Nephron progenitor cell (in vitro differentiated cells): Measurements from ENCODE around the gene RUNX2.

ENCODE experiments used
- DNase-seq: peaks from one replicate; pipeline ENCODE4 v3.0.0; 2021
- H3K27ac Mint-ChIP-seq: 2 replicates; pipeline ENCODE4 v1.8.0; 2021; ENCODE audit warnings: mild to moderate bottlenecking, moderate library complexity, mixed read lengths
- H3K27me3 Mint-ChIP-seq: 2 replicates; pipeline ENCODE4 v1.8.0; 2021; ENCODE audit warnings: mild to moderate bottlenecking, low read depth, mixed read lengths; ENCODE audit not compliant: poor library complexity
- H3K36me3 Mint-ChIP-seq: 2 replicates; pipeline ENCODE4 v1.8.0; 2021; ENCODE audit warnings: low read depth, mixed read lengths
- H3K4me1 Mint-ChIP-seq: 2 replicates; pipeline ENCODE4 v1.8.0; 2021; ENCODE audit warnings: mixed read lengths
- H3K4me3 Mint-ChIP-seq: 2 replicates; pipeline ENCODE4 v1.8.0; 2021; ENCODE audit warnings: mild to moderate bottlenecking, moderate library complexity, mixed read lengths
- H3K9me3 Mint-ChIP-seq: 2 replicates; pipeline ENCODE4 v1.8.0; 2021; ENCODE audit warnings: mild to moderate bottlenecking, moderate library complexity, mixed read lengths
- CTCF ChIP-seq: fragments of 200-600 bp; sonication (generic); IDR thresholded peaks from 2 replicates; pipeline ENCODE4 v1.5.0; 2021; ENCODE audit warnings: antibody characterized with exemption

RUNX2 gene

GRCh38 chr6:45589367-45589766 lies 261.2 kb downstream of the RUNX2 start:
- Mint-ChIP-seq H3K27ac (no peak overlapping the region), H3K9me3 (no peaks in the 10 kb centered on the region), H3K27me3 (peaks cover 11% of the 10 kb centered on the region), H3K36me3 (no peaks in the 10 kb centered on the region), H3K4me3 (peak overlapping the region; percentile 3), H3K4me1 (peaks cover 66% of the 10 kb centered on the region)
- DNase-seq, result no peak
- TF ChIP-seq CTCF, result no peak

- H3K27me3 Mint-ChIP-seq, result peaks cover 11% of the 10 kb centered on the region
- H3K9me3 Mint-ChIP-seq, result no peaks in the 10 kb centered on the region
- peak overlapping the region; percentile 68 for H3K4me3 Mint-ChIP-seq
- H3K36me3 Mint-ChIP-seq, result no peaks in the 10 kb centered on the region
- TF ChIP-seq CTCF, result no peak
- no peak for DNase-seq
- peak overlapping the region; percentile 97 for H3K27ac Mint-ChIP-seq
- H3K4me1 Mint-ChIP-seq, result peaks cover 75% of the 10 kb centered on the region
Measured at GRCh38 chr6:45590226-45590625, 262.1 kb downstream of the RUNX2 start.

GRCh38 chr6:45590696-45591184 lies 262.6 kb downstream of the RUNX2 start:
- no peaks in the 10 kb centered on the region for H3K36me3 Mint-ChIP-seq
- H3K27me3 Mint-ChIP-seq, result peaks cover 11% of the 10 kb centered on the region
- DNase-seq, result peak; percentile 31
- H3K4me3 Mint-ChIP-seq, result peak overlapping the region; percentile 68
- H3K4me1 Mint-ChIP-seq, result peaks cover 78% of the 10 kb centered on the region
- TF ChIP-seq CTCF, result no peak
- H3K9me3 Mint-ChIP-seq, result no peaks in the 10 kb centered on the region
- peak overlapping the region; percentile 97 for H3K27ac Mint-ChIP-seq

- no peak for DNase-seq
- H3K9me3 Mint-ChIP-seq, result no peaks in the 10 kb centered on the region
- H3K36me3 Mint-ChIP-seq, result no peaks in the 10 kb centered on the region
- H3K27ac Mint-ChIP-seq, result peak overlapping the region; percentile 97
- H3K4me3 Mint-ChIP-seq, result peak overlapping the region; percentile 68
- H3K4me1 Mint-ChIP-seq, result peaks cover 78% of the 10 kb centered on the region
- no peak for TF ChIP-seq CTCF
- peaks cover 11% of the 10 kb centered on the region for H3K27me3 Mint-ChIP-seq
Measured at GRCh38 chr6:45591306-45591705, 263.2 kb downstream of the RUNX2 start.

GRCh38 chr6:45591890-45592289 lies 263.8 kb downstream of the RUNX2 start:
- Mint-ChIP-seq H3K9me3 (no peaks in the 10 kb centered on the region), H3K4me1 (peaks cover 84% of the 10 kb centered on the region), H3K27ac (peak overlapping the region; percentile 90), H3K4me3 (peak overlapping the region; percentile 63), H3K36me3 (no peaks in the 10 kb centered on the region), H3K27me3 (peaks cover 11% of the 10 kb centered on the region)
- no peak for DNase-seq
- TF ChIP-seq CTCF, result no peak

- TF ChIP-seq CTCF, result no peak
- DNase-seq, result no peak
- Mint-ChIP-seq H3K4me3 (no peak overlapping the region), H3K36me3 (no peaks in the 10 kb centered on the region), H3K4me1 (peaks cover 91% of the 10 kb centered on the region), H3K27me3 (peaks cover 4% of the 10 kb centered on the region), H3K9me3 (peaks cover 5% of the 10 kb centered on the region), H3K27ac (peak overlapping the region; percentile 90)
Measured at GRCh38 chr6:45592991-45593390, 264.9 kb downstream of the RUNX2 start.
